NB4 (cell line): ENCODE data around the gene ZNF689.

Experiments used
- DNase-seq: peaks from one replicate; pipeline ENCODE4 v3.0.0; 2010; ENCODE audit warnings: low read depth
- H3K4me3 ChIP-seq: one replicate; pipeline ENCODE4 v1.5.1; 2011; ENCODE audit warnings: mild to moderate bottlenecking, low read depth, low read length, moderate library complexity
- CTCF ChIP-seq: IDR thresholded peaks from one replicate; pipeline ENCODE4 v1.5.1; 2012; ENCODE audit warnings: low read depth, low read length
- MAX ChIP-seq: IDR thresholded peaks from 2 replicates; pipeline ENCODE4 v1.6.1; 2011; ENCODE audit warnings: low read depth, low read length
- MYC ChIP-seq: IDR thresholded peaks from 2 replicates; pipeline ENCODE4 v1.6.1; 2011; ENCODE audit warnings: low read depth, low read length
- POLR2A ChIP-seq: IDR thresholded peaks from 2 replicates; pipeline ENCODE4 v1.6.1; 2011; ENCODE audit warnings: mild to moderate bottlenecking; ENCODE audit not compliant: insufficient read length; ENCODE audit errors: extremely low read depth

ZNF689 gene

GRCh38 chr16:30565984-30566383, 44.2 kb downstream of the ZNF689 start:
- no peak for DNase-seq
- H3K4me3 ChIP-seq, result no peak overlapping the region
- no peak for TF ChIP-seq MAX
- no peak for TF ChIP-seq CTCF
- TF ChIP-seq MYC, result no peak
- TF ChIP-seq POLR2A, result no peak

GRCh38 chr16:30565526-30565925, 44.7 kb downstream of the ZNF689 start:
- no peak overlapping the region for H3K4me3 ChIP-seq
- DNase-seq, result no peak
- TF ChIP-seq MAX (no peak), CTCF (no peak), POLR2A (no peak), MYC (no peak)

GRCh38 chr16:30562021-30562420, 48.2 kb downstream of the ZNF689 start:
- DNase-seq, result no peak
- TF ChIP-seq MYC (no peak), POLR2A (no peak), MAX (no peak), CTCF (no peak)
- H3K4me3 ChIP-seq, result no peak overlapping the region

GRCh38 chr16:30561089-30561816, 48.9 kb downstream of the ZNF689 start:
- no peak overlapping the region for H3K4me3 ChIP-seq
- DNase-seq, result no peak
- TF ChIP-seq POLR2A, result no peak

GRCh38 chr16:30559690-30560089, 50.5 kb downstream of the ZNF689 start:
- no peak for DNase-seq
- TF ChIP-seq MYC, result no peak
- no peak for TF ChIP-seq MAX
- no peak for TF ChIP-seq POLR2A
- no peak for TF ChIP-seq CTCF
- no peak overlapping the region for H3K4me3 ChIP-seq

- TF ChIP-seq POLR2A, result no peak
- peak overlapping the region; percentile 38 for H3K4me3 ChIP-seq
Measured at GRCh38 chr16:30558789-30559377, 51.3 kb downstream of the ZNF689 start.

More at GRCh38 chr16:30558789-30559377, 51.3 kb downstream of the ZNF689 start:
- DNase-seq, result no peak
